CMK (cell line): ENCODE data around the gene SRD5A3.
"Not testable (repeated sequence)": the region's sequence is repeated elsewhere in the genome, so short reads cannot be mapped to it uniquely, and the experiment has no call there.

Experiments
- DNase-seq: peaks from one replicate; pipeline ENCODE4 v3.0.0-alpha.2; 2010; ENCODE audit warnings: low read depth

Gene SRD5A3

DNA sequence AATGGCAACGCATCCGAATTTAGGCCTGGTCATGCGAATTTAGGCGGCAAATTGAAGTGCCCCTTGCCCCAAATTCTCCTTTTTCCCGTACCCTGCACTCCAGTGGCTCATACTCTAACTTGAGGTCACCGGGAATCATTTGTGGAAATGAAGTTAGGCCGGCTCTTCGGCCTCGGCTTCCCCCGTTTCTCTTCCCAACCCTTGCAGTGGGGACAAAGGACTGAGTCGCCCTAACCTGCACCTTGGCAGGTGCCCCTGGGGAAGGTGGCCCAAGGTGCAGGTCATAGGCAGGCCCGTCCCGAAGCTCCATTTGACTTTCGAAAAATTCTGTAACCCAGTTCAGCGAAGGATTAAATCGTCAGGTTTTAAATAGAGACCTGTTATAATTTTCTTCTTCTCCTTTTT lies 811 bp downstream of the SRD5A3 start:
- DNase-seq, result no peak

DNA sequence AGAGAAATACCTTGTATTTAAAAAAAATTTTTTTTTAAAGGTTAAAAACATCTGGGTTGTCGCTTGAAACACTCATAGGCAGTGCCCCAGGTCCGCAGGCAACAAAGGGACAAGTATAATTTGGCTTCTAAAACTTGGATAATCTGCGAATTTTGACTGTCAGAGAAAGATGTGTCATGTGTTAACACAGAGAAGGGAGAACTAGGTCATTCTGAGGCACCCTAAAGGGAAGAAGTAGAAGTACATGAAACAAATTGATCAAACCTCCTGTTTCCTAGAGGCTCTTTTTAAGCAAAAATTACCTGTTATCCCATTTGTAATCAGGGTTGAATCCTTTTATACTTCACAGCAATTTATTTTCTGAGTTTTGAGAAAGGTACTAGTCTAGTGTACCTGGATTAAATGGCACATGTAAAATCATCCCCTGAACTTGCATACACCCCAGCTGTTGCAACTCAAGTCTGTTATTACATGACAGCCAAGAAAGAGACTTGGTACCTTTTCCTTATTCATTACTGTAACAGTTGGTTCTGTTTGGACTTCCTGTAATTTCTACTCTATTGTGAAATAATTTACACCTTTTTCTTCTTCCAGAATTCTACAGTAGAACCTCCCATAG lies 1.7 kb downstream of the SRD5A3 start:
- DNase-seq, result no peak

- no peak for DNase-seq
Observed at GRCh38 chr4:55348466-55348865, 2.4 kb downstream of the SRD5A3 start.

DNA sequence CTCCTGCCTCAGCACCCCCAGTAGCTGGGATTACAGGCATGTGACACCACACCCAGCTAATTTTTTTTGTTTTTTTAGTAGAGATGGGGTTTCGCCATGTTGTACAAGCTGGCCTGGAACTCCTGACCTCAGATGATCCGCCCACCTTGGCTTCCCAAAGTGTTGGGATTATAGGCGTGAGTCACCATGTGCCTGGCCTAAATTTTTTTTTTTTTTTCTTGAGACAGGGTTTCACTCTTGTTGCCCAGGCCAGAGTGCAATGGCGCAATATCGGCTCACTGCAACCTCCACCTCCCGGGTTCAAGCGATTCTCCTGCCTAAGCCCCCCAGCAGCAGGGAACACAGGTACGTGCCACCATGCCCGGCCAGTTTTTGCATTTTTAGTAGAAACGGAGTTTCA lies 4.8 kb downstream of the SRD5A3 start:
- not testable (repeated sequence) for DNase-seq

GRCh38 chr4:55351824-55352223 lies 5.8 kb downstream of the SRD5A3 start:
- no peak for DNase-seq

GRCh38 chr4:55352726-55353125 lies 6.7 kb downstream of the SRD5A3 start:
- DNase-seq, result no peak

- DNase-seq, result not testable (repeated sequence)
Observed at GRCh38 chr4:55353228-55353747, 7.2 kb downstream of the SRD5A3 start.

- no peak for DNase-seq
Observed at GRCh38 chr4:55354648-55355047, 8.6 kb downstream of the SRD5A3 start.

DNA sequence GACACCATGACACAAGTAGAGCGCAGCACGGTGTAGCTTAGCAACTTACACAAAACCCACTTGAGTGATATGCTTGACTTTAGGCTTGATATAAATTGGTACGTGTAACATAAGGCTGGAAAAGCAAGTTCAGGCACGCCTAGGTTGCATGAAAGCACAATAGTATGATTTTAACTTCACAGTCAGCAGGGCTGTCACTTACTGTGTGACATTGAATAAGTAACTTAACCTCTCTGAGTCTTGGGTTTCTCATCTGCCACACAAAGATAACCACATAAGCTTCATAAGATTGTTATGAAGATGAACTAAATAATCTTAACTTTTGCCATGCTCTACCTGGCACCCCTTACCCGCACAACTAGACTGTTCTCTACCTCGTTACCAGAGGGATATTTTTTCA lies 9.5 kb downstream of the SRD5A3 start:
- DNase-seq, result no peak

GRCh38 chr4:55356991-55357461 lies 11.0 kb downstream of the SRD5A3 start:
- no peak for DNase-seq

DNA sequence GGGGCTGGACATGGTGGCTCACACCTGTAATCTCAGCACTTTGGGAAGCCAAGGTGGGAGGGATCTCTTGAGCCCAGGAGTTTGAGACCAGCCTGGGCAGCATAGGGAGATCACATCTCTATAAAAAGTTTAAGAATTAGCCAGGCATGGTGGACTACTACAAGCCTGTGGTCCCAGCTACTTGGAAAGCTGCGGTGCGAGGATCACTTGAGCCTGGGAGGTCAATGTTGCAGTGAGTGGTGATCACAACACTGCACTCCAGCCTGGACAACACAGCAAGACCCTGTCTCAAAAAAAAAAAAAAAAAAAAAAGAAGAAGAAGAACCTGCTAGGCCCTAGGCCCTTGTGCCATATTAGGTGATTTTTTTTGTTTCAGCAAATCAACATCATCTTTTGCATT lies 12.2 kb downstream of the SRD5A3 start:
- no peak for DNase-seq

DNA sequence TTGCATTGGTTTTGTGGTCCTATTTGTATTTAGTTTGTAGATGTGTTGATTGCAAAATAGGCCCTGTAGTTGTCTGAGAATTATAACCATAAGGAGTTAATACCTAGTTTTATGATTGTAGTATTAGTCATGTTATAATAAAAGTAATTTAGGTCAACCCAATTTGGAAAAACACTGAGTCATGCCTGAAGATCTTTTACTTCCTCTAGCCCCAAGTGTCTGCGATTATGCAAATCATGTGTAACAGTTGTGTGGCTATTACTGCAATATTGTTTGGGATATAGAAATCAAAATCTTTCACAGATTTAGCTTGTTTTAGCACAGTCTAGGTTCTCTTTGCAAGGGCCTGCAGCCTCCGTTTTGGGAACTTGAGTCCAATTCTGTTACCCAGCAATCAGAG lies 12.6 kb downstream of the SRD5A3 start:
- DNase-seq, result no peak

GRCh38 chr4:55359397-55359916 lies 13.4 kb downstream of the SRD5A3 start:
- DNase-seq, result no peak

DNA sequence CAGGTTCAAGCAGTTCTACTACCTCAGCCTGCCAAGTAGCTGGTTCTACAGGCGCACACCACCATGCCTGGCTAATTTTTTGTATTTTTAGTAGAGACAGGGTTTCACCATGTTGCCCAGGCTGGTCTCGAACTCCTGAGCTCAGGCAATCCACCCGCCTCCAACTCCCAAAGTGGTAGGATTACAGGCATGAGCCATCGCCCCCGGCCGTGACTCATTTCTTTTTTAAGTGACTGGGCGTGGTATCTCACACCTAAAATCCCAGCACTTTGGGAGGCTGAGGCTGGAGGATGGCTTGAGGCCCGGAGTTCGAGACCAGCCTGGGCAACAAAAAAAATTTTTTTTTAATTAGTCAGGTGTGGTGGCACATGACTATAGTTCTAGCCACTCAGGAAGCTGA lies 16.9 kb downstream of the SRD5A3 start:
- DNase-seq, result not testable (repeated sequence)

- DNase-seq, result no peak
Observed at GRCh38 chr4:55363691-55364351, 17.8 kb downstream of the SRD5A3 start.

- DNase-seq, result no peak
Observed at GRCh38 chr4:55364691-55365344, 18.8 kb downstream of the SRD5A3 start.

- no peak for DNase-seq
Observed at GRCh38 chr4:55365345-55365728, 19.3 kb downstream of the SRD5A3 start.

GRCh38 chr4:55366621-55367020 lies 20.6 kb downstream of the SRD5A3 start:
- DNase-seq, result no peak

- DNase-seq, result no peak
Observed at GRCh38 chr4:55367084-55367722, 21.2 kb downstream of the SRD5A3 start.

DNA sequence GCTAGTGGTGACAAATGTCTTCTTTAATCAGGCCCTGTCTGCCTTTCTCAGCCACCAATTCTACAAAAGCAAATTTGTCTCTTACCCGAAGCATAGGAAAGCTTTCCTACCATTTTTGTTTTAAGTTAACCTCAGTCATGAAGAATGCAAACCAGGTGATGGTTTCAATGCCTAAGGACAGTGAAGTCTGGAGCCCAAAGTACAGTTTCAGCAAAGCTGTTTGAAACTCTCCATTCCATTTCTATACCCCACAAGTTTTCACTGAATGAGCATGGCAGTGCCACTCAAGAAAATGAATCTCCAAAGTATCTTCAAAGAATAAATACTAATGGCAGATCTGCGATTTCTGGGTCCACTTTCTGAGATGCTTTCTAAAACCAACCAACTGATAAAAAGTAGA lies 23.9 kb downstream of the SRD5A3 start:
- DNase-seq, result no peak

GRCh38 chr4:55372259-55372658 lies 26.2 kb downstream of the SRD5A3 start:
- DNase-seq, result no peak

GRCh38 chr4:55373461-55373860 lies 27.4 kb downstream of the SRD5A3 start:
- no peak for DNase-seq
